GM21528 (cell line): ENCODE measurements around the gene HOXD10.

Experiments used
- ATAC-seq: cut with Tn5 transposase; IDR thresholded peaks from one replicate; pipeline ENCODE4 v1.9.1; 2021; ENCODE audit warnings: mild to moderate bottlenecking, moderate library complexity; ENCODE audit not compliant: unreplicated experiment, low FRiP score

Gene HOXD10

DNA sequence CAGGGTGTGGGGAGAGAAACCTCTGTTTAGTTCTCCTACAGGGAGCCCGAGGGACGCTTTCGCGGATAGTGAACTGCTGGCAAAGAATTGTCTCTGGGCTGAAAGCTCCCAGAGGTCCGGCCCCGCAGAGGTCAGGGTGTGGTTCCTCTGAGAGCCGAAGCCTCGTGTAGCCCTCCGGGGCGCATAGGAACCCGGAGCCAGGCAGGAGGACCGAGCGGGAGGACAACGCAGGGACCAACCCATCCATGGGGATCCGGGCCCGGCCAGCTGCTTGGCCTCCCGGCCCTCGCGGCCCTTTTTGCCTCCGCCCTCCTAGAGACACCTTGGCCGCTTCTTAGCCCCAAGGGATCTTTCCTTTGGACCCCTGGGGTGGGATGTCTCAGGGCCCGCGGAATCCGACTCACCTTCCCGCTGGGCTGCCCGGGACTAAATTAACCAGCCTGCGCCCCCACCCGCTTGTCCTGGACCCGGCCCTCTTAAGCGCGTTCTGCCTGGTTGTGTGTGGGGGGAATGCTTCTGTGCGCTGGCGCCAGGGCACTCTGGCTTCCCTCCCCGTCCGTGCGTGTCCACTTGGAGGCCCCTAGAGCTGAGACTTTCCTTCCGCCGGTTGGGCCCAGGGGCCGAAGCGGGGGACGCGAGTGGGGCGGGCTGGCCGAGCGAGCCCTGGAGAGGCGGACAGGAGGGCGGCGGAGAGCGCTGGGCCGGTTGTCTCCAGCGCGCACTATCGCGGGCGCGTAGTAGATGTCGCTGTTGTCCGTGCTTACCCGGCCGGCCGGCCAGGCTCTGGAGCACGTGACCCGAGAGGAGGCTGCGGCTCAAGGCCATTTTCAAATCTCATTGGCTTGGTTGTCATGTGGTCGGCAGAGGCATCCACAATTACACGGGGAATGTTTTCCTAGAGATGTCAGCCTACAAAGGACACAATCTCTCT is at the start of gene HOXD10:
HOXD10 (plus strand) TSS at position 896 of the 931 bp plus-strand sequence. CDS start 56 bp downstream, outside the sequence.
- ATAC-seq: no peak

DNA sequence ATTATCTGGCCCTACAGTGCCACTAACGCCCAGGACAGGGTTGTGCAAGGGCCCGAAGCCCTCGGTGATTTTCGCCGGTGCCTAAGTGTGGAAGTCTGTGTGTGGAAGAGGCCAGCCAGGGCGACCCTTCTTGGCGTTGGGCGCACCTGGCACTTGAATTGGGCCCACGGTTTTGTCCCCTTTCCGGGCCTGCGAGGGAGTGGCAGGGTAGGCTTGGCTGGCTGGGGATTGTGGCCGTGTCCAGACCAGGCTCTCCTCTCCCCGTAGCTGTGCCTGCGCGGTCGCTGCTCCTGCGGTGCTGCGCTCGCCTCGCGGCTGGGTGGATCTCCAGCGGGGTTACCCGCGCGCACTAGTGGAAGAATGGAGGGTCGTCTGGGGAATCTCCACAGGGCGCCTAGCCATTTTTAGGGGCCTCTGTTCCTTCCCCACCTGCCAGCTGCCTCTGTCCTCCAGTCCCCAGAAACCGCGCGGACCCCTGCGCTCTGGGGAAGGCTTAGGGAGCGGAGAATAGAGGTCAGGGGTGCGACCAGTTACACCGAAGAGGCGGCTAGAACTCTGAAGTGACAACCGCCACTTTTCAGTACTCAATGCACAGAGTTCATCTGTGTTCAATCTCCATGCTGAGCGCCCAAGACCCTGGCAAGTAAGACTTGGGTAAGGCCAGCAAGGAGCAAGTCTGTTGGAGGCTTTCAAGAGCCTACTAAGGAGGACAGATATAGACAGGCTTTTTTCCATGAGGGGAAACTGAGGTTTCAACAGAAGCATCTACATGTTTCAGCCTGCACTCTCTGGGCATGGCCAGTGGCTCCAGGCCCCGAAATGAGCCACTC is 48.8 kb upstream of the HOXD10 start:
- ATAC-seq: no peak

DNA sequence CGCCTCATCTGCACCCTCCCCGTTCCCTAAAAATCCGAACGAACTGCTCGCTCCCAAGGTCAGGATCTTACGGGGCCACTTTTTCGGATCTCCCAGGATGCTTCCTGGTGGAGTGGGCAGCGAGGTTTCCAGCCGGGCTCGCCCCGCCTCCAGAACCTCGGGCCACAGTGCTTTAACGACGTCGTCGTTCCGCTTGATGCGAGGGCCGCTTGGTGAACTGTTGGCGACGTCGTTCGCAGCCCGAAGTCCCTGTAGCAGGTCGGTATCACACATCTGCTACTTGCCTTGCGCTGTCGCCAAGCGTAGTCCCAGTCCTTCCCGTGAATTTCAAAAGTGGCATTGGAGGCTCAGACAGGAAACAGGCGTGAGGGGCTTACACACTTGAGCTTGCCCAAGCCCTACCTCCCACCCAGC is 48.2 kb upstream of the HOXD10 start:
- no peak for ATAC-seq

DNA sequence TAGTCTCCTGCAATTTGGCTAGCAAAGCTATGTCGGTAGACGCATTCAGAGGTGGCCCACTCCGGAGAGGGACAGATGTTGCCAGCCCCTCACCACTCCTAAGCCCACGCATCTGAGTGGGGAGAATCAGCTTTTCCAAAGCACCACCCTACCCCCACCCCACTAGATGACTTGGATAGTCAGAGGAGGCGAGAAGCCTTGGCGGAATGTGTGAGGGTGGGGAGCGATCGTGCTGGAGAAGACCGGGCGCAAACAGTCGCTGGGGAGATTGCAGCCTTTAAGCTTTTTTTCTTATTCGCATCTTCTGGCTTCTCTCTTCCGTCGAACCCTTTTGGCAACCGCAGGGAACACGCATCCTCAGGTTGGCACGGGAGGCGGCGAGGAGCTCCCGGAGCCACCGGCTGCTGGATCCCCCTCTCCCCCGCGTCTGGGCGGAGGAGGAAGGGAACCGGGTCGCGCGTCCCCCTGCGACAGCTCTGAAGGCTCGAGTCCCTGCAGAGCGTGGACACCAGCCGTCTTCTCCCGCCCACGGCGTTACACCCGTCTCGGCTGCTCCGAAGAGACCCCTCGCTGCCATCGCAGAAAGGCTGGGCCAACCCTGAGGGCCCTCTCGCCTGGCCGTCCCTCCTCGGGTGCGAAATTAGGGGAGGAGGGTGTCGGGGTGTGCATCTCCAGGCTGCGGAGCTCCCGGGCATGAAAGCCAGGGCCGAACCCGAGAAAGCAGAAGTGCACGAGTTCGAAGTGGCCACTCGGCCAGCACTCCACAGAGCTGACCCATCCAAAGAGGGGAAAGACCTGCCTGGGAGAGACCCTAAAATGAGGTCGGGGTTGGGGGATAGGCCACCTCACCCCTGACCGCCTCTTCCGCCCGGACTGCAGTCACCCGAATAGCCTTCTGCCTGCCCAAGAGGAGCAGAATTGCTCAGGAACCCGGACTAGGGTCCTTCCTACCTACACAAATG is 45.0 kb upstream of the HOXD10 start:
- no peak for ATAC-seq

DNA sequence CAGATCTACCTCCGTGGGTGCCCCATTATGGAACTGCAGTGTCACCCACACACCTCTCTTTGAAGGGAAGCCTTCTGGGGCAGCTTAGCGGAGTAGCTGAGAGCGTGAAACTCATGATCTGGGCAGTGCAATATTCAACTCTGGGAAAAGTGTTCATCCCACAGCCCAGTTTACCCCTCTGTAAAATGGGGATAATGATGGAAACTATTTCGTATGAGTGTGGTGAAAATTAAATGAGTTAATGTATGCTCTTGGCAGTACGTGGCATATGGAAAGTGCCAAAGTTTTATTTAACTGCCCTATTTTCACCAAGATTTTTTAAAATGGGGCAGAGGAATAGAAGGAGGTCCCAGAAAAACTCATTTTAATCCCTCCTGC is 44.3 kb upstream of the HOXD10 start:
- no peak for ATAC-seq

DNA sequence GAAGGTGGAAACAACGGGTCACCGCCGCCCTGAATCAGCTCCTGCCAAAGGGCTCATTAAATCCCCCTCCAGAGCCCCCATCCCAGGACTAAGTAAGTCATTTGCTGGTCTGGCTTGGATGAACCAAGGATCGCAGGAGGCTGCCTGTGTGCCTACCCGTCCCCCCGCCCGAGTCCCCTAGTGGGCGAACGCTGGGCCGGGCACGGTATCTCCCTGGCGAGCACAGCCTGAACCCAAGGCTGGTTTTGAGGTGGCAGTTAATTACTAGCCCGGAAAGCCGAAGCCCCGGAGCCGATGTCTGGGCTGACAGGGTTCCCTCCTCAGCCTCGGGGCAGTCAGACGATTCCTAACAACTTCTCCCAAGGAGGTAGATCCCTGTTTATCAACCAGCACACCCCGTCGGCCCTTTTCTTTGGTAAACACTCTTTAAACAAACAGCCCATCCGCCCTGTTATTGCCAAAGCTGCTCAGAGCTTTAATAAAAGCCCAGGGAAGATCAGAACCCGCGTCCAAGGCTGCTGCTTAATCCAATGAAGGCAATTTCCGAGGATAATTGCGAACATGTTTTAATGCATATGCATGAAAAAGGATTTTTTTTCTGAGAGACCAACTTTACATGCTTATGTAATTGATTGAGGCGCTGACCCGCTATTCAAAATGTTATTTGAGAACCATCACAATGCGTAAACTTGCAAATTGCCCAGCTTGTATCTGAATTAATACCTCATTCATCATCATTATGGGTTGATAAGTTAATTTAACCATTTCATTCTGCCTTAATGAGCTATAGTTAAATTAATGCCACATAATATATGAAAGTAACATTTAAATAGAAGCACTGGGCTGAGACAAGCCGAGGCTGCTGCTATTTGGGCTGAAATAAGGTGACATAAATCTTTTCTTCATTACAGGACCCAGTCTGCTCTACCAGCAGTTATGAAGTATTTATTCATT is 43.4 kb upstream of the HOXD10 start:
- ATAC-seq: no peak

DNA sequence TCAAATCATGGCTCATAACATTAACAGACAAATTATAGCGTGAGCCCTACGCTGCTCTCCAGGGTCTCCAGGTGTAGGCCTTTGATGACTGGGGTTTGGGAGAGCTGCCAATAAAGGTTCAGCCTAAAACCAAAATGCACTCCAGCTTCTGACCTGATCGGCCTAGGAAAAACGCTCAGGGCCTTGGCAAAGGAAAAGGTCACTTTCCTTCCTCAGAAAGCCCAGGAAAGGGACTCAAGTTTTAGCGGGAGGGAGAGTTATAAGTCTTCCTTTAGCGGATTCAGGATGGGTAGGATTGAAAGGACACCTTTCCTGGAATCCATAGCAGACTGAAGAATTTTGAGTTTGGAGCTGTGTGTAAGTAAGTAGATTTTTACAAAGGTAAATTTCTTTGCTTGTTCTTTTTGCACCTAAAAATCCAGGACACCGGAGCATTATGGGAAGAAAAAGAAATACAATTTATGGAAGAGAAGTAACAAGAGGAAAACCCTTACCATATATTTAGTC is 41.6 kb upstream of the HOXD10 start:
- no peak for ATAC-seq

DNA sequence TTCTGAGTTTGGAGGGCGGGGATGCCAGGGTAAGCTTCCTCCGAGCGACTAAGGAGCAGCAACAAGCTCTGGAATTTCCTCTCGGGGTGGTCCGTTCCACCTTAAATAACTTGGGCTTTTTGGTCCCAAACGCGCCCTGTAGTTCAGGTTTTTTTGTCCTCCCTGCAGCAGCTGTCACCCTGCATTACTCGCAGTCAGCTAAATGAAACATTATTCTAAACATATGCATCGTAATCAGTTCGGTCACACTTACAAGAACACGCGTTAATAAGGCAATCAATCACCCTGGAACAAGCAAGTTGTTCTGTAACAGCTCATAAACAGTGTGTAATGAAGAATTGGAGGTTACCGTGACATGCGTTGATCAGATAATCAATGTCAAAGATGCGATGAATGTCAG is 41.1 kb upstream of the HOXD10 start:
- ATAC-seq: no peak

DNA sequence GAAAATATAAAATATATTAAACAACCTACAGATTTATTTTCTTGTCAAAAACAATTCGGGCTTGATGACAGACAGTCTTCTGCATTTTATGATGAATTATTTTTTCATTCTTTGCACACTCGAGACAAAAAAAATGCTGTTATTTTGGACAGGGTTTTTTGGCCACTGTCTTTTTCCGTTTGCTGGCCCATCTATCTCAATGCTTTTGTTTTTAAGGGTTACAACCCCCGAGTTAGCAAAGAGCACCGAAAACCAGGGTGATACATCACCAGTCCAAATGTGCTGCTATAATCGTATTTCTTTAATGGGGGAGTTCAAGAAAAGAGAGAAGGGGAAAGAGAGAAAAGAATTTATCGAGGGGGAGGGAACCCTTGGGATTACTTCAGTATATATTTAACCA is 40.5 kb upstream of the HOXD10 start:
- no peak for ATAC-seq

DNA sequence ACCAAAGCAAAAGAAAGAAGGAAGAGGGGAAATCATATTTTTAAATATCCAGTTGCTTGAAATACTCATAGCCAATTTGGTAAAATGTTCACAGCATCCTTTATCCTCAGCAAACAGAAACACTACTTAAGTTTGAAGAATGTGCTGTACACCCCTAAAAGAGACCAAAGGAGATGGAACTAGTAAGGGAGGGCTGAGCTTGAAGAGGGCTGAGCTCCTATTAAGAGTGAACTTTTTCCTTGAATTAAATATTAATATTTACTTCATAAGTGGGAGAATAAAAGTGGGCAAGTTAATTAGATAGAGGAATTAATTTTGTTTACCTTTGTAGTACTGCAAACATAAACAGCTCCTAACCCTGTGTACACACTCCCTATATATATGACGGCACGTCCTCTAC is 39.8 kb upstream of the HOXD10 start:
- ATAC-seq: no peak

DNA sequence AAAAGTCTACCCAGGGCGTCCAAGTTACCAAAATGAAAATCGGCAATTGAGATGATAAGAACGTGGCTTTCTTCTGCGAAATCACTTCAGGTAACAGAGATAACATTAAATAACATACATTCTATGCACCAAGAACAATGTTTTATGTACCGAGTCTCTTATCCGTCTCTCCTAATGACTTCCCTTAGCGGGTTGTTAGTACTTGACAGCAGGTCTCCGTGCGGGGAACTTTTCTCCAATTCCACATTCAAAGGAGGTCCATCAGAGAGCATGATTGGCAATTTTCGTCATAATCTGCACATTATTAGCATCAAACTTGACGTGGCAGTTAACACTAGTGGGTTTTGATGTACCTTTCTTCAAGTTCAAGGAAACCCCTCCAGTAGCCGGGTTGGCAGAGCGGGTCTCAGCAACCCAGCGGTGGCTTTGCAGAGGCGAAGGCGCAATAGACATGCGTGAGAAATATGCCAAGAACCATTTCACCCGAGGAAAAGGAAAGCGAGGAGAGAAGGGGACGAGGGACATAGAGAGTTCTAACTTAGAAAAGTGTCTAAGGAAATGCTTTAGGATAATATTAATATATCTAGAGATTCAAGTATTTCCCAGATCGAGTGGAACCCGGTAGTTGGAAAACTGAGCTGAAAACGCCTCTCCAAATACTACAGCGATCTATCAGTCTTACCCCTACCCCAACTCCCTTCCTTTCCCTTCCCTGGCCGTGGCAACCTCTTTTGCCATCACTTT is 37.9 kb upstream of the HOXD10 start:
- no peak for ATAC-seq

DNA sequence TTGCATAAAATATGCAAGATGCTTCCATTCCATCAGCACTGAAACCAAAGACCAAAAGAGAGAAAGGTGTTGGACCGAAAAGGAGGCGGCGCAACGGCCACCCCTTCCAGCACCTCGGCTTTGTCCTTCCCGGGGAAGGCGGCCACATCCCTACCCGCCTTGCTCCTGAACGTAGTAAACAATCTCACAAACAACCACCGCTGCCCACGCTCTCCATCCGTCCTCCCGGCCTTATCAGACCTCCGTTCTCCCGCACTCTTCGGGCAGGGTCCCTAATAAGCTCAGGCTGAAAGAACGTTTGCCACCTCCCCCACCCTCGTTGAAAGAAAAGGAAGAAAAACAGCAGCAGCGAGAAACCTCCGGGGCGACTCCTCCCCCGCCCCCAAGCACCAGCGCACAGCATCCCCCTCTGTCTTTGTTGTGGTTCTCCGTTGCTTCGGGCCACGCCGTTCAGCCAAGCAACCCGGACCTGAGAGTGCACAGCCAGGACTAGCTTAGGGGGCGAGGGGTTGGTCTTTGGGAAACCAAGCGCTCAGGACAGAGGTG is 37.2 kb upstream of the HOXD10 start:
- ATAC-seq: no peak

DNA sequence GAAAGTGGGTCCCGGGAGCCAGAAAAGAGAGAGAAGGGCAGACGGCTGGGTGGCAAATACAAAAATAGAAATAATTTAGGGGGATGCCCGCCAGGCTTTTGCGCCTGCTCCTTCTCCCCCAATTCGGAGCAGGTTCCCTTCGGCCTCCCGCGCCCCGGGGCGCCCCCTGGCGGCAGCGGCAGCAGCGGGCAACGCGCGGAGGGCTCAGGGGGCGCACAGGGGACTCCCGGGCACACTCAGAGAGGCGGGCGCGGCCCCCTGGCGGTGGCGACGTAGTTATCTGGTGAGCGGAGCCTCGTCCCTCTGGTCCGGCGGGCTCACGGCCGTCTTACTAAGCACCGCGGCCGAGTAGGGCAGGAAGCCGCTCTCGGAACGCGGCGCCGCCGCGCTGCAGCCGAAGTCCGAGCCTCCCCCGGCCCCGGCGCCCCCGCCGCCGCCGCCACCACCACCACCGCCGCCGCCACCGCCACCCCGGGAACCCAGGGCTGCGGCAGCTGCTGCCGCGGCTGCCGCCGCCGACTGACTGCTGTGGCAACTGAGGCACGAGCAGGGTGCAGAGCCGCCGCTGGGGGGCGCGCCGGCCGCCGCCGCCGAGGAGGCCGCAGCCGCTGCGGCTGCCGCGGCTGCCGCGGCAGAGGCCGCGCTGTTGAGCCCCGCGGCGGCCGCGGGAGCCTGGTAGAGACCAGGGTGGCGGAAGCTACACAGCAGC is 36.6 kb upstream of the HOXD10 start:
- ATAC-seq: no peak

DNA sequence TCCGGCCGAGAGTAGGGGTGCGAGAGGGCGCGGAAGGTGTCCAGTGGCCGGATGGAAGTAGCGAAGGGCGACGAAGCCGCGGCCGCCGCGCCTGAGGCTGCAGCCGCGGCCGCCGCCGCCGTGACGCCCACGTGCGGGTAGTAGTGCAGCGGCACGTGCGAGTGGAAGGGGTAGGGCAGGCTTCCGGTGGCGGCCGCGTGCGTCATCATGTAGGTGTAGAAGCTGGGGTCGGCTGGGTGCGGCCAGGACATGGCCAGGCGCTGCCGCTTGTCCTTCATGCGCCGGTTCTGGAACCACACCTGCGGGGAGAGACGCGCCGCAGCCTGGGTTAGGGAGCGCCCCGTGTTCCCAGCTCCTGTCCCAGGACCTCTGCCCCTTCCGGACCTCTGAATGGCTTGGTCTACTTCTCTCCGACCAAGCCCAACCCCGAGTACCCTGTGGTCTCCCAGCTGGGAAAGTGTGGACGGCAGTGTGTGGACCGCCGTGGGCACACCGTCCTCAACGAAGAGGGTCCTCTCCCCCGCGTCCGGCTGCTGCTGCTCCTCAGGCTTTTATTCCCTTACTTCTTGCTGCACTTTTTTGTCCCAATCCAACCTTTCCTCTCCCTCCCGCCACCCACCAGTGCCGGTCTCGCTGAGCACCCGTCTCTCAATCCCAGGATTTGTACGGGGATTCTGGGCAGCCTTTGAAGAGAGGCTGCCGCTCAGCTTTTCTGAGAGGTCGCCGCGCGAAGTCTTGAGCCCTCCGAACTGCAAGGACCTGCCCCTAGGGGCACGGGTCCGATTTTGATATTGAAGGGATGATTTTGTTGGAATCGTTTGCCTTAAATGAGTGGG is 35.8 kb upstream of the HOXD10 start:
- ATAC-seq: no peak

DNA sequence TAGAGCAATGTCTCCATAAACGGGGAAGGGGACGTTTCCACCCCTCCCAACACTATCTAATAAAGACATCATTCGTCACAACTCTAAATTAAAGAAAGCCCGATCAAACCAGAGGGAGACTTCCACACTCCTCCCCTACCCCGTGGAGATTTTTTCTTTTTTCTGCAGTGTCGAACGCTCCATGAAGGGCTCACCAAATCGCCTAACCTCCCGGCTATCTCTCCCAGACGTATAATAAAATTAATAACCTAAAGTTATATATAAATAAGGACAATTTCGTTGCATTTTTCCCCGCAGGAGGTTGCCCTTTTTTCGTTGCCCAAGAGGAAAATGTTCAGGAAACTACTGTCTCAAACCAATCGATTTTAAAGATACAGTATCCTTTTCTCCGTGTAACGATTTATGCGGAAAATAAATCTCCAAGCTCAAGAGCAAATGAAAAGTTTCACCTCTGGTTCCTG is 35.2 kb upstream of the HOXD10 start:
- no peak for ATAC-seq

DNA sequence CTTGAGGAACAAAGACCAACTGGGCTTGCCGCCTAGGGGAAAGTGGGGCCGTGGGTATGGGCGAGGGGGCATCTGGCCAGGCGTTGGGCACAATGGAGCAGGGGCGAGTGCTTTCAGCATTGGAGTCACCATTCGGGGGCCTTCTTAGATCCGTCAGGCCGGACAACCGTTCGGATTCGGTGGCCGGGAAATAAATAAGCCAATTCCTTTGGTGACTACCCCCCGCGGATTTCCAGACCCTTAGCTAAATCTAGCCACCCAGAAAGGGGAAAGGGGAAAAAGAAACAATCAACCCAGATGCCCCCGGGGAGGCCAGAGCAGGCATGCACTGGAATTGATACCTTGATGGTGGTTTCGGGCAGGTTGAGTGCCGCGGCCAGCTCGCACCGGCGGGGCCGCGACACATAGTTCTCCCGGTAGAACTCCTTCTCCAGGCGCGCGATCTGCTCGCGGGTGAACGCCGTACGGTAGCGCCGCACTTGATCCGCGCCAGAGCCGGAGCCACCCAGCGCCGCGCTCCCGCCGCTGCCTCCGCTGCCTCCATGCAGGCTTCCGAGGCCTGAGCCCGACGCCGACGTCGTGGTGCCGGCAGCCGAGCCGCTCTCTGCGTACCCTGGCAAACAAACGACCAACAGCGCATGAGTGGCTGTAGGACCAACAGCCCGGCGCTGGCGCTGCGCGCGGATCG is 34.6 kb upstream of the HOXD10 start:
- no peak for ATAC-seq
